HepG2 (cell line): ENCODE data around the gene CD44. TPM values are rescaled to one million over a fixed set of nuclear protein-coding genes. Genes with fewer than 3 reads are reported as not detected.

Source experiments
- ATAC-seq: fragments of 200-7000 bp; cut with Tn5 transposase; 3 replicates; pipeline ENCODE4 v1.9.1; 2020; ENCODE audit warnings: mild to moderate bottlenecking, moderate library complexity
- BruUV-seq: library from RNA; stranded (reverse); fragments of 400-500 nt; replicated peaks from 2 replicates; lab custom pipeline; 2021; lab: Mats Ljungman, UMichigan
- CTCF ChIA-PET: fragments of 300-600 bp; formaldehyde crosslinking; extraction: SDS; loops from one replicate; lab custom pipeline; 2021; ENCODE audit warnings: low total read pairs, inconsistent platforms, low intra/inter-chr PET ratio; lab: Yijun Ruan, JAX
- POLR2A ChIA-PET: fragments of 350-600 bp; sonication (Branson Sonifier 250); formaldehyde crosslinking; loops from one replicate; lab custom pipeline; 2020; ENCODE audit warnings: antibody characterized with exemption, inconsistent platforms; lab: Yijun Ruan, JAX
- DNase-seq: peaks from one replicate; pipeline ENCODE4 v3.0.0-alpha.2; 2015; ENCODE audit warnings: low spot score
- FAIRE-seq: peaks from 3 replicates; lab custom pipeline; 2011; peaks lifted over from hg19 to GRCh38; lab: Jason Lieb, UNC
- H2AFZ ChIP-seq: one replicate; pipeline ENCODE4 v1.6.1; 2011; ENCODE audit warnings: low read length, inconsistent platforms
- H3K27ac ChIP-seq: fragments of 300-600 bp; 3 replicates; pipeline ENCODE4 v1.8.0; 2011; ENCODE audit warnings: mixed run types, mild to moderate bottlenecking, mixed read lengths, low read length, inconsistent platforms; ENCODE audit not compliant: insufficient read depth; ENCODE audit errors: extremely low read length
- H3K27me3 ChIP-seq, 2 experiments: fragments of 200-600 bp in 1 of 2; 2 replicates in 1 of 2; 3 replicates in 1 of 2; pipeline versions ENCODE4 v1.6.0 to v1.8.0; 2011; ENCODE audit warnings: low read length in 2 of 2, mild to moderate bottlenecking in 2 of 2, moderate library complexity in 2 of 2, inconsistent platforms in 1 of 2; ENCODE audit not compliant: insufficient read depth in 2 of 2, control insufficient read depth in 1 of 2
- H3K36me3 ChIP-seq, 2 experiments: fragments of 200-600 bp in 1 of 2; replicated peaks in 1 of 2; 2 replicates in 1 of 2; 3 replicates in 1 of 2; pipeline versions ENCODE4 v1.5.1 to v1.8.0; 2011; ENCODE audit warnings: low read length in 2 of 2, inconsistent platforms in 1 of 2; ENCODE audit not compliant: insufficient read depth in 2 of 2, control insufficient read depth in 1 of 2
- H3K4me1 ChIP-seq: 2 replicates; pipeline ENCODE4 v1.5.1; 2012; ENCODE audit warnings: low read length, inconsistent platforms; ENCODE audit not compliant: insufficient read depth
- H3K4me2 ChIP-seq: 2 replicates; pipeline ENCODE4 v1.6.0; 2011; ENCODE audit warnings: low read depth, low read length, inconsistent platforms
- H3K4me3 ChIP-seq, 3 experiments: fragments of 200-600 bp in 1 of 3; sonication (generic), shearing (Covaris generic) in 1 of 3; replicated peaks in 1 of 3; 2 replicates each; pipeline ENCODE4 v1.5.1; 2011 to 2016; ENCODE audit warnings: low read length in 3 of 3, inconsistent platforms in 2 of 3, low read depth in 2 of 3, mild to moderate bottlenecking in 2 of 3, control low read depth in 1 of 3, mixed read lengths in 1 of 3; ENCODE audit not compliant: insufficient read depth in 1 of 3
- H3K79me2 ChIP-seq: one replicate; pipeline ENCODE4 v1.6.1; 2011; ENCODE audit warnings: low read length, inconsistent platforms; ENCODE audit not compliant: insufficient read depth
- H3K9ac ChIP-seq: 2 replicates; pipeline ENCODE4 v1.6.0; 2011; ENCODE audit warnings: mild to moderate bottlenecking, low read depth, low read length, inconsistent platforms; ENCODE audit not compliant: insufficient read depth
- H3K9me3 ChIP-seq: 2 replicates; pipeline ENCODE4 v1.5.1; 2012; ENCODE audit warnings: mild to moderate bottlenecking, low read length
- H4K20me1 ChIP-seq: 2 replicates; pipeline ENCODE4 v1.6.0; 2011; ENCODE audit warnings: inconsistent platforms, mild to moderate bottlenecking, low read length, moderate library complexity; ENCODE audit not compliant: insufficient read depth
- E2F1 ChIP-seq: sonication (generic); formaldehyde crosslinking; IDR thresholded peaks from 2 replicates; pipeline ENCODE4 v1.5.0; 2020; ENCODE audit warnings: missing genetic modification reagents
- ERF ChIP-seq: IDR thresholded peaks from 2 replicates; pipeline ENCODE4 v1.6.1; 2018; ENCODE audit warnings: missing biosample characterization, missing genetic modification reagents
- HMG20A ChIP-seq: IDR thresholded peaks from 2 replicates; pipeline ENCODE4 v1.6.1; 2016; ENCODE audit warnings: borderline replicate concordance
- HNRNPH1 ChIP-seq: fragments of 200-400 bp; formaldehyde crosslinking; optimal IDR thresholded peaks from 2 replicates; pipeline ENCODE3; 2017; ENCODE audit warnings: mild to moderate bottlenecking, low read depth, low read length
- MBNL3 ChIP-seq: fragments of 250-450 bp; sonication (Bioruptor Pico); conservative IDR thresholded peaks from 2 replicates; pipeline ENCODE4 v1.8.0; 2022; ENCODE audit warnings: mild to moderate bottlenecking, inconsistent platforms
- MED8 ChIP-seq: sonication (generic); formaldehyde crosslinking; IDR thresholded peaks from 2 replicates; pipeline ENCODE4 v1.8.1; 2023; ENCODE audit warnings: mild to moderate bottlenecking, missing genetic modification reagents; ENCODE audit not compliant: insufficient replicate concordance
- SKI ChIP-seq: fragments of 450-650 bp; IDR thresholded peaks from one replicate; pipeline ENCODE4 v1.6.1; 2018; ENCODE audit warnings: mild to moderate bottlenecking; ENCODE audit not compliant: partially characterized antibody
- ZNF256 ChIP-seq: sonication (generic); formaldehyde crosslinking; conservative IDR thresholded peaks from 2 replicates; pipeline ENCODE4 v1.4.0; 2020; ENCODE audit warnings: missing genetic modification reagents
- ZNF543 ChIP-seq: sonication (generic); formaldehyde crosslinking; IDR thresholded peaks from 2 replicates; pipeline ENCODE4 v1.4.0; 2020; ENCODE audit warnings: mild to moderate bottlenecking, missing genetic modification reagents
- WGBS: methylation state at CpG from one replicate; pipeline ENCODE4 v1.1.6; 2017; ENCODE audit warnings: low lambda C conversion rate; 5-methylcytosine and 5-hydroxymethylcytosine counted together
- in situ Hi-C: cut with HindIII; loops from 2 replicates; pipeline ENCODE4 v1.10.0; 2017; ENCODE audit warnings: low pct_unique_long_range_greater_than_20kb; ENCODE audit not compliant: extremely low pct_ligation_motif_present
- intact Hi-C: fragments of 100-400 bp; cut with micrococcal nuclease; formaldehyde crosslinking; loops from one replicate; pipeline ENCODE4 v1.10.0; 2022; ENCODE audit not compliant: unreplicated experiment
- polyA plus RNA-seq, 8 experiments: library from polyadenylated mRNA; depleted of rRNA in 3 of 8; stranded (reverse) in 7 of 8; unstranded in 1 of 8; fragments of >200 nt; fragmentation: Illumina TruSeq in 4 of 8; extraction: Trizol in 4 of 8; gene quantifications; 2 replicates each; pipeline versions ENCODE4 v1.2.1 to v1.2.3, GENCODE V29; 2011 to 2016; ENCODE audit warnings: low read depth in 4 of 8, missing spikeins in 1 of 8, mixed read lengths in 1 of 8; ENCODE audit not compliant: insufficient read depth in 1 of 8
- total RNA-seq, 5 experiments: library from RNA; depleted of rRNA; stranded (reverse); fragments of >200 nt; fragmentation: Illumina TruSeq; extraction: Trizol; gene quantifications; 2 replicates each; pipeline ENCODE4 v1.2.3, GENCODE V29; 2016; ENCODE audit warnings: low read depth in 1 of 5

Gene CD44
- total and polyA plus RNA-seq, 2 of the 13 experiments (the other 11 are each of a cell fraction or from before 2014, with no cell fraction given), result 0.02 to 0.11 TPM

DNA sequence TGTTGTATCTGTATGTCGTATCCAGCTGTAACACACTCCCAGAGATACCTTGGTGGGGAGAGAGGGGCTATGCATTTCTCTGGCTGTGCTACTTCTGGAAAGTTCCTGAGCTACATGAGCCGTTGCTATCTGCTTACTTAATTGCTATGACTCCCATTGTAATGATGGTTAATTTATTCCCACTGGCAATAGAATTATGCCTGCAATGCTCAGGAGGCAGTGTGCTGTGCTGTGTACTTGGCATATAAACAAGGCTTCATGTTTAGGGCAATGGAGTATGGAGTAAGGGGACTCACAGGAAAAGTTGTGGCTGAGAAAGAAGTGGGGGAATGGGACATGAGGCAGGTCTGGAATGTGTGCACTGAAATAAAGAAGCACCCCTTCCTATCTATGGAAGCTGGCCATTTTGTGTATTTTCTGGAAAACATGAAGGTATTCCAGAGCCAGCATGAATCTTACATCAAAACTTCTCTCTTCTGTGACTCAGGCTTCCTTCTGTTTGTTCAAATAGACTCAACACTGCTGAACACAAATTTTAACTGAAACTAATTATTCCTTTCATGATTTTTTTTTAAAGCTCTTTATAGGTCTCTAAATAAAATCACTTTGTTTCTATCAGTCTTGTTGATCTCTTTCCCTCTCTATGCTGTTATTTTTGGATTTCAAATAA lies 40.6 kb downstream of the CD44 start:
- POLR2A ChIA-PET, result no interaction called here
- Histone ChIP-seq H3K4me3 (no peak overlapping the region), H3K4me2 (no peak overlapping the region), H3K36me3 (no peaks in the 10 kb centered on the region), H3K9ac (no peak overlapping the region), H3K27me3 (no peaks in the 10 kb centered on the region), H3K79me2 (no peaks in the 10 kb centered on the region), H3K4me1 (no peaks in the 10 kb centered on the region)
- in situ Hi-C loops (loop anchor here (10.0 kb wide), 1 partner anchor 65 kb away; no protein-coding TSS in a partner anchor), intact Hi-C loops (no loop called here)
- WGBS, result 23% methylated on average over 2 of the region's 2 CpGs
- ATAC-seq, result no peak
- no TSS peak for BruUV-seq
- CTCF ChIA-PET, result no interaction called here
- no peak for DNase-seq
- TF ChIP-seq E2F1, result no peak
- TF ChIP-seq ZNF256 (CRISPR knock-in tag), result no peak
- no peak for TF ChIP-seq ZNF543
- TF ChIP-seq HMG20A (CRISPR knock-in tag), result no peak
- TF ChIP-seq MBNL3 (CRISPR knock-in tag), result no peak
- no peak for TF ChIP-seq ERF
- TF ChIP-seq HNRNPH1, result no peak
- no peak for TF ChIP-seq SKI
- no peak for TF ChIP-seq MED8
- TF ChIP-seq, all 625 proteins: peak for 0
- H3K9me3 ChIP-seq, result no peaks in the 10 kb centered on the region
- FAIRE-seq, result no peak
- no peak overlapping the region for H2AFZ ChIP-seq
- no peaks in the 10 kb centered on the region for H4K20me1 ChIP-seq
- no peak overlapping the region for H3K27ac ChIP-seq
